Measurements from ENCODE around the gene SCFD2.

DNA sequence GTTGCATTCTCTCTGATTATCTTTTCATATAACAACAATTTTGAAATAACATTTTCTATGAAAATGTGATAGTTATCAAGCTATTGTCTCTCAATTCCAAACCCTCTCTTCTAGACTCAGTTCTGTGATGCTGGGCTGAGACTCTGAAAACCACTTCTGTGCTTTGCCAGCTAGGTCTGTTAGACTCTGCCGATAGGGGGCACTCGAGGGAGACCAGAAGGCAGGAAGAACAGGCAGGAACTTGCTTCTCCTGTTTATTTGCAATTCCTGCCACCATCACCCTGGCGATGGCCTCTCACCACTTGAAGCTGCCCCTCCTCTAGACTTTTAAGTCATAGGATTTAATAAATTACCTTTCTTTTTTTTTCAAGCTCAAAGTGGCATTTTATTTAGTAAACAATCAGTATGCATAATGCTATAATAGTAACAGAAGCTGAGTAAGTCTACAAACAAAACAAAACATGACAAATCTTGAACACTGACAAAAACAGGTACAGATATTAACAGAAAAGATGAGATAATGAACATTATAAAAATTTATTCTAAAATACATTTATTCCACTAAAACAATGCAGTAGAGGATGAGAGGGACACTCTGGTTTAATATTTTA lies 454.1 kb downstream of the SCFD2 start:
- no peak for TF ChIP-seq YY1 (IDR thresholded peaks at IDR 0.05; ENCODE audit: insufficient read depth, insufficient read length)
- no peak for TF ChIP-seq ZNF274 (IDR thresholded peaks at IDR 0.05; ENCODE audit: low read depth, low read length)
